Prostate gland (tissue), 2 donors: Measurements from ENCODE around the gene LHCGR. TPM values are rescaled to one million over a fixed set of nuclear protein-coding genes. Genes with fewer than 3 reads are reported as not detected.

Experiments
- DNase-seq: peaks from one replicate; pipeline ENCODE4 v3.0.0-alpha.2; 2019; ENCODE audit warnings: low spot score
- H3K27ac ChIP-seq, 2 donors: fragments of 200-600 bp; sonication (generic); 2 replicates each; pipeline ENCODE4 v1.5.1; 2017 to 2019
- H3K27me3 ChIP-seq: fragments of 200-600 bp; sonication (generic); replicated peaks from 2 replicates; pipeline ENCODE4 v1.5.1; 2019; ENCODE audit not compliant: insufficient read depth
- H3K36me3 ChIP-seq, 2 donors: fragments of 200-600 bp; sonication (generic); 1 replicate in 1 of 2; 2 replicates in 1 of 2; pipeline versions ENCODE4 v1.5.1 to v1.8.1; 2017 to 2019
- H3K4me1 ChIP-seq: fragments of 200-600 bp; sonication (generic); replicated peaks from 2 replicates; pipeline ENCODE4 v1.5.1; 2019
- H3K4me3 ChIP-seq, 2 donors: fragments of 200-600 bp; sonication (generic); 2 replicates each; pipeline ENCODE4 v1.5.1; 2017 to 2019
- H3K9me3 ChIP-seq: fragments of 200-600 bp; sonication (generic); 2 replicates; pipeline ENCODE4 v1.5.1; 2017
- POLR2A ChIP-seq: fragments of 450-650 bp; IDR thresholded peaks from one replicate; pipeline ENCODE4 v1.6.1; 2016; ENCODE audit warnings: antibody characterized with exemption, mild to moderate bottlenecking
- POLR2AphosphoS5 ChIP-seq: sonication (generic); formaldehyde crosslinking; IDR thresholded peaks from one replicate; pipeline ENCODE4 v1.6.1; 2017; ENCODE audit warnings: antibody characterized with exemption
- WGBS: methylation state at CpG from one replicate; pipeline ENCODE4 v1.1.5; 2018; 5-methylcytosine and 5-hydroxymethylcytosine counted together
- intact Hi-C: fragments of 100-400 bp; cut with DNase I; formaldehyde crosslinking; loops from one replicate; pipeline ENCODE4 v1.14.2; 2022
- total RNA-seq, 2 donors: library from RNA; depleted of rRNA; stranded (reverse); fragments of >200 nt; gene quantifications; one replicate each; pipeline ENCODE4 v1.1.0, GENCODE V29; 2016
- TF ChIP-seq, protein P1 (sequence below), 4 experiments: fragments of 200-600 bp in 2 of 4; fragments of 450-650 bp in 2 of 4; sonication (generic) in 2 of 4; IDR thresholded peaks; 1 replicate in 3 of 4; 2 replicates in 1 of 4; pipeline ENCODE4 v1.5.1; 2016 to 2019; ENCODE audit warnings: antibody characterized with exemption in 4 of 4, mild to moderate bottlenecking in 2 of 4, moderate library complexity in 2 of 4

The LHCGR gene
- total RNA-seq, 2 donors from 2014 or later, result 1.6 TPM; not detected in 1

DNA sequence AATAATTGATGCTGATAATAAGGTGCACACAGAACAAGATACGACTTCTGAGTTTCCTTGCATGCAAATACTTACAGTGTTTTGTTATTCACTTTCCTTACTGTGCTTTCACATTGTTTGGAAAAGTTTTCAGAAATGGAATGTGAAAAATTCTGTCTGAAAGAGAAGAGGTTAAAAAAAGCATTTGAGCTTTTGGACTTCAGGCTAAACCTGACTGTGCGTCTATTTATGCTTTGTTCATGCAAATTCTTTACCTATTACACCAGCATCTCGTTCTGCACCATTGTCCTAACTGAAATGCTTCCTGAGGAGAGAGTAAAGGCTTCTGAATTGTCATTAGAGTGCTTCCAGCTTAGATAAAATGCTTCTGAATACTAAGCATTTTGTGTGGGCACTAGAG lies 61.4 kb downstream of the LHCGR start:
- no peaks in the 10 kb centered on the region for H3K9me3 ChIP-seq

DNA sequence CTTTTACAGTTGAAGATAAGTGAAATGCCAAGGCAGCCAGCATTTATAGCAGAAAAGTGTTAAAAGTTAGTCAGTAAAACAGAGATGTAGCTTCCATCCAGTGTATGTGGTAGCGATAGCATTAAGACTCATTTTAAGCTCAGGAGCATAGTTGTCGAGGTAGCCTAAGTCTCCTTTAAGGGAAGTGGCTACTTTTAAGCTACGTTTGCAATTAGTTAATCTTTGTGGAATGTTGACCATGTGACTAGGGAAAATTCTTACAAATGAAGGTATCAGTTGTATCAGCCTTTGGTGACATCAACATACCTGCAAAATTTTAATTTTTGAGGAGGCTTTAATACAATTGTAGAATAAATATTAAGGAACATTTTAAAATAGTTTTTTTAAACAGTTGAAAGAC lies 61.9 kb downstream of the LHCGR start:
- no peak for DNase-seq
- Histone ChIP-seq H3K36me3 (no peaks in the 10 kb centered on the region), H3K27ac (no peak overlapping the region), H3K9me3 (no peaks in the 10 kb centered on the region), H3K27me3 (no peaks in the 10 kb centered on the region), H3K4me3 (no peak overlapping the region), H3K4me1 (no peaks in the 10 kb centered on the region)
- WGBS, result 52% methylated on average over 3 of the region's 3 CpGs
- TF ChIP-seq POLR2AphosphoS5, result no peak
- TF ChIP-seq POLR2A, result no peak
- TF ChIP-seq, protein P1, sequence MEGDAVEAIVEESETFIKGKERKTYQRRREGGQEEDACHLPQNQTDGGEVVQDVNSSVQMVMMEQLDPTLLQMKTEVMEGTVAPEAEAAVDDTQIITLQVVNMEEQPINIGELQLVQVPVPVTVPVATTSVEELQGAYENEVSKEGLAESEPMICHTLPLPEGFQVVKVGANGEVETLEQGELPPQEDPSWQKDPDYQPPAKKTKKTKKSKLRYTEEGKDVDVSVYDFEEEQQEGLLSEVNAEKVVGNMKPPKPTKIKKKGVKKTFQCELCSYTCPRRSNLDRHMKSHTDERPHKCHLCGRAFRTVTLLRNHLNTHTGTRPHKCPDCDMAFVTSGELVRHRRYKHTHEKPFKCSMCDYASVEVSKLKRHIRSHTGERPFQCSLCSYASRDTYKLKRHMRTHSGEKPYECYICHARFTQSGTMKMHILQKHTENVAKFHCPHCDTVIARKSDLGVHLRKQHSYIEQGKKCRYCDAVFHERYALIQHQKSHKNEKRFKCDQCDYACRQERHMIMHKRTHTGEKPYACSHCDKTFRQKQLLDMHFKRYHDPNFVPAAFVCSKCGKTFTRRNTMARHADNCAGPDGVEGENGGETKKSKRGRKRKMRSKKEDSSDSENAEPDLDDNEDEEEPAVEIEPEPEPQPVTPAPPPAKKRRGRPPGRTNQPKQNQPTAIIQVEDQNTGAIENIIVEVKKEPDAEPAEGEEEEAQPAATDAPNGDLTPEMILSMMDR (IDR thresholded peaks at IDR 0.05), result no peak
- intact Hi-C loops, result no loop called here

More for the DNA sequence above, 61.4 kb downstream of the LHCGR start:
- no peak for DNase-seq
- Histone ChIP-seq H3K4me1 (no peaks in the 10 kb centered on the region), H3K36me3 (no peaks in the 10 kb centered on the region), H3K27me3 (no peaks in the 10 kb centered on the region), H3K27ac (no peak overlapping the region), H3K4me3 (no peak overlapping the region)
- TF ChIP-seq POLR2A, result no peak
- no peak for TF ChIP-seq POLR2AphosphoS5
- TF ChIP-seq, protein P1 (IDR thresholded peaks at IDR 0.05), result no peak
- intact Hi-C loops, result no loop called here
- 25% methylated on average over 3 of the region's 3 CpGs for WGBS

DNA sequence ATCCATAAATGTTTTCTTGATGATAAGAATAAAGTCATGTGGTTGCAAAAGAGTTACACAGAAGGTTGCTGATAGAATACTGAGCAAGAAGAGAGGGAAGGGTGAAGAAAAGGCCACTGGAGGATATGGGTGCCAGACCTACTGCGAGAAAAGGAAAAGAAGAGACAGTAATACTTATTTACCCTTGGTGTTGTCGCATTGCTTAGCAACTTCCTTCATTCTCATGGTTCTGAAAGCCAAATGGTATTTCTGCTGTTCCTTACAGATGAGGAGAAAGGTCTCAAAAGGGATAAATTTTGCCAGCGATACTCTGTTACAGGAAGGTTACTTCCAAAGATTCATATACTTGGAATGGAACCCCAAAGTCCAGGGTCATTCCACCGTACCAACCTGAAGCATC lies 62.5 kb downstream of the LHCGR start:
- TF ChIP-seq POLR2AphosphoS5 (no peak), POLR2A (no peak)
- TF ChIP-seq, protein P1 (IDR thresholded peaks at IDR 0.05), result no peak
- H3K4me3 ChIP-seq, result no peak overlapping the region
- no peaks in the 10 kb centered on the region for H3K9me3 ChIP-seq
- DNase-seq, result no peak
- H3K36me3 ChIP-seq, result no peaks in the 10 kb centered on the region
- H3K27me3 ChIP-seq, result no peaks in the 10 kb centered on the region
- WGBS, result 95% methylated on average over 4 of the region's 4 CpGs
- intact Hi-C loops, result no loop called here
- H3K27ac ChIP-seq, result no peak overlapping the region
- H3K4me1 ChIP-seq, result no peaks in the 10 kb centered on the region

DNA sequence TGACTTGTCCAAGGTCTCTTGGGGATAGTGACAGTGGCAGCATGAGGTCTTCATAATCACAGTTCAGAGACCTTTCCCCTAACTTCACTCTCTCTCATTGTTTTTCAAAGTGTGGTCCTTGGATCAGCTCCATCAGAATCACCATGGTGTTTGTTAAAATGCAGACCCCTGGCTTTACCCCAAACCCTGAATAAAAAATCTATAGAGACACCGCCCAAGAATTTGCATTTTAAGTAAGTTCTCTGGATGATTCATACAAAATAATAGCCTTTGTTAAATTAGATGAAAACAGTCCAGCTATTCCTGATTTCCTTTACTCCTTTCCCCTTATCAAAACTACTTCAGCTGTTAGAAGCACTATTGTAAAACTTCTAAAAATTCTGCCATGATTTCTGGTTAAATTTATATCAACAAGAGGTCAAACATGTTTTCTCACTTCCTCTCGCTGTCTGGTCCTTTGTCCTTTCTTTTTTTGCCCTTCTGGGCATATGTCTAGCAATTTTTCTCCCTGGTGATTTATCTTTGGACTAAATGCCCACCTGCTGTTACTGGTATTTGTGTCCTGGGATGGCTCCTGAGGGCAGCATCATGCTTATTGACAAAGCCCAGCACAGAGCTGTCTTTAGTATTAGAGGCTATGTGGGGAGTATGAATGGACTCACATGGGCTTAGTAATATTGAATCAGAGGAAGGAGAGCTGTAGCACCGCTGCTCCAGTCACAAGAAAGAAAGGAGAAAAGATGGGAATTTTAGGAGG lies 63.4 kb downstream of the LHCGR start:
- Histone ChIP-seq H3K27ac (no peak overlapping the region), H3K27me3 (no peaks in the 10 kb centered on the region), H3K4me1 (no peaks in the 10 kb centered on the region), H3K4me3 (no peak overlapping the region), H3K36me3 (no peaks in the 10 kb centered on the region), H3K9me3 (no peaks in the 10 kb centered on the region)
- TF ChIP-seq POLR2AphosphoS5 (no peak), POLR2A (no peak)
- TF ChIP-seq, protein P1 (IDR thresholded peaks at IDR 0.05), result no peak
- 81% methylated on average over 3 of the region's 3 CpGs for WGBS
- intact Hi-C loops, result no loop called here
- no peak for DNase-seq

DNA sequence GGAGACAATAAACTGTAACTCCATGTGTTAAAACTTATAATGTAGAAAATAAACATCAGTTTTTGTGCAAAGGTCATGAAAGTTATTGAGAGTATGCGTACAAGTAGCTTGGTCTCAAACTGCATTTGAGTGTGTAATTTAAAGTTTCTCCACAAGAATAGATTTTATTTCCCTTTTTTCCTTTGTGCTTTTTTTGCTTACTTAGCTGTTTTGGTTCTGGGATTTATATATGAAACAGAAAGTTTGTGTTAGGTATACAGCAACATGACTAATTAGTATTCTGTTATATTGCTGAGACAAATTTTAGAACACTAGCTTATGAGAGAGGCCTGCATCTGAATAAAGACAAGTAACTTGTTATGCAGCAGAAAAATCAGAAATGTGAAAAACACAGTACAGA lies 70.4 kb downstream of the LHCGR start:
- DNase-seq, result no peak
- intact Hi-C loops, result no loop called here
- H3K27ac ChIP-seq, result no peak overlapping the region
- no peaks in the 10 kb centered on the region for H3K4me1 ChIP-seq
- no peaks in the 10 kb centered on the region for H3K36me3 ChIP-seq
- no peaks in the 10 kb centered on the region for H3K27me3 ChIP-seq
- no peak overlapping the region for H3K4me3 ChIP-seq
- 95% methylated on average over 1 of the region's 1 CpG for WGBS
- no peak for TF ChIP-seq POLR2A
- TF ChIP-seq, protein P1 (IDR thresholded peaks at IDR 0.05), result no peak
- TF ChIP-seq POLR2AphosphoS5, result no peak
- H3K9me3 ChIP-seq, result no peaks in the 10 kb centered on the region
